Trophoblast cell (in vitro differentiated cells and primary cell): Measurements from ENCODE around the gene EPHA4.

ENCODE experiments used
- DNase-seq, 2 donors: peaks; one replicate each; pipeline ENCODE4 v3.0.0-alpha.2; 2016
- H2AFZ ChIP-seq: 2 replicates; pipeline ENCODE4 v1.6.1; 2013; ENCODE audit warnings: low read length, moderate library complexity, mild to moderate bottlenecking; ENCODE audit not compliant: insufficient read depth, poor library complexity
- H2AK5ac ChIP-seq: 2 replicates; pipeline ENCODE4 v1.6.1; 2013; ENCODE audit warnings: mild to moderate bottlenecking, low read length
- H2BK120ac ChIP-seq: 2 replicates; pipeline ENCODE4 v1.6.1; 2013; ENCODE audit warnings: low read length, mild to moderate bottlenecking, moderate library complexity; ENCODE audit not compliant: insufficient read depth, poor library complexity
- H2BK12ac ChIP-seq: 2 replicates; pipeline ENCODE4 v1.6.1; 2013; ENCODE audit warnings: mild to moderate bottlenecking, low read length, moderate library complexity
- H2BK5ac ChIP-seq: 2 replicates; pipeline ENCODE4 v1.6.1; 2013; ENCODE audit warnings: low read length, low read depth, moderate library complexity, mild to moderate bottlenecking; ENCODE audit not compliant: poor library complexity
- H3K14ac ChIP-seq: 2 replicates; pipeline ENCODE4 v1.6.1; 2013; ENCODE audit warnings: mild to moderate bottlenecking, low read length
- H3K18ac ChIP-seq: 2 replicates; pipeline ENCODE4 v1.6.1; 2013; ENCODE audit warnings: mild to moderate bottlenecking, low read length
- H3K23ac ChIP-seq: 2 replicates; pipeline ENCODE4 v1.6.1; 2013; ENCODE audit warnings: low read length
- H3K27ac ChIP-seq: 2 replicates; pipeline ENCODE4 v1.5.1; 2013; ENCODE audit warnings: low read depth, mild to moderate bottlenecking, inconsistent platforms, low read length, moderate library complexity
- H3K27me3 ChIP-seq: 2 replicates; pipeline ENCODE4 v1.6.1; 2013; ENCODE audit warnings: inconsistent platforms, mild to moderate bottlenecking, low read length, moderate library complexity; ENCODE audit not compliant: insufficient read depth
- H3K36me3 ChIP-seq, 2 experiments: 1 replicate in 1 of 2; 2 replicates in 1 of 2; pipeline ENCODE4 v1.6.1; 2013; ENCODE audit warnings: low read length in 2 of 2, mild to moderate bottlenecking in 2 of 2, moderate library complexity in 1 of 2; ENCODE audit not compliant: insufficient read depth in 2 of 2, control insufficient read depth in 1 of 2
- H3K4ac ChIP-seq: 2 replicates; pipeline ENCODE4 v1.6.1; 2013; ENCODE audit warnings: low read depth, mild to moderate bottlenecking, low read length, moderate library complexity
- H3K4me1 ChIP-seq, 2 experiments: 1 replicate in 1 of 2; 2 replicates in 1 of 2; pipeline ENCODE4 v1.6.1; 2013; ENCODE audit warnings: low read length in 2 of 2, mild to moderate bottlenecking in 2 of 2, moderate library complexity in 1 of 2; ENCODE audit not compliant: insufficient read depth in 2 of 2, control insufficient read depth in 1 of 2
- H3K4me2 ChIP-seq: 2 replicates; pipeline ENCODE4 v1.6.1; 2013; ENCODE audit warnings: inconsistent platforms, mild to moderate bottlenecking, low read length, moderate library complexity
- H3K4me3 ChIP-seq: 2 replicates; pipeline ENCODE4 v1.5.1; 2013; ENCODE audit warnings: mild to moderate bottlenecking, low read depth, low read length, inconsistent platforms
- H3K79me1 ChIP-seq: one replicate; pipeline ENCODE4 v1.6.1; 2013; ENCODE audit warnings: low read length
- H3K79me2 ChIP-seq: 2 replicates; pipeline ENCODE4 v1.6.1; 2013; ENCODE audit warnings: low read length, mild to moderate bottlenecking; ENCODE audit not compliant: control insufficient read depth, insufficient read depth, poor library complexity
- H3K9ac ChIP-seq: 2 replicates; pipeline ENCODE4 v1.6.1; 2013; ENCODE audit warnings: mild to moderate bottlenecking, low read length
- H3K9me3 ChIP-seq: 2 replicates; pipeline ENCODE4 v1.6.1; 2013; ENCODE audit warnings: low read depth, mild to moderate bottlenecking, control low read depth, inconsistent platforms, low read length; ENCODE audit not compliant: insufficient read depth
- H4K12ac ChIP-seq: 2 replicates; pipeline ENCODE4 v1.6.1; 2013; ENCODE audit warnings: low read depth, mild to moderate bottlenecking, low read length, moderate library complexity
- H4K8ac ChIP-seq: 2 replicates; pipeline ENCODE4 v1.6.1; 2013; ENCODE audit warnings: low read depth, mild to moderate bottlenecking, low read length, moderate library complexity
- H4K91ac ChIP-seq: one replicate; pipeline ENCODE4 v1.6.1; 2013; ENCODE audit warnings: low read depth, mild to moderate bottlenecking, low read length, moderate library complexity
- WGBS: extraction: QIAGEN DNeasy Blood & Tissue Kit; methylation state at CpG from one replicate; pipeline ENCODE4 v1.1.7; 2013; ENCODE audit warnings: missing lambda C conversion rate; ENCODE audit not compliant: insufficient read length, insufficient coverage; ENCODE audit errors: extremely low coverage; 5-methylcytosine and 5-hydroxymethylcytosine counted together

The EPHA4 gene

DNA sequence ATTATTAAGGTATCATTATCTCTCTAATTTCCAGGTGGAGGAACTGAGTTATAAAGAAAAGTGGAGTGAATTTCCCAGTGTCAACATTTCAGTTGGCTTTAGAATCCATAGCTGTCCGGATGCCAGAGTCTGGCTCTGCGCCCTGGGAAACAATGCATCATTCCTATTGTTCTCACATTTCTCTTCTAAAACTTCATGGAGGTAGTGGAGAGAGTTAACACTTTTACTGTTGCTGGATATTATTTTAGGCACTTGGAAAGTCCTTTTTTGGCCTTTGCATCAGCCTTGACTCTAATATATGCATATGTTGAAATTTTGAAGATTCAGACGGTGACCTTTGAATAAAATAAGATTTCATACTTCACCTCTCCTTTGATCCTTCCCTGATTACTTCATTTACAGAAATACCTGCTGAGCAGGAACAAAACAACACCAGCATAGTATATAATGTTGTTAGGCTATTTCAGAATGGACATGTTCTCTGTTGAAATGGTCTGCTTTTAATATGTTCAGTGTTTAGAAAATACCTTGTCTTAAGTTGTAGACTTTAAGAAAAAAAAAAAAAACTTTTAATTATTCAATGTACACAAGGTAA, 148.8 kb downstream of the EPHA4 start:
- Histone ChIP-seq H2BK5ac (no peak overlapping the region), H4K8ac (no peak overlapping the region), H3K27me3 (no peaks in the 10 kb centered on the region), H3K4me2 (no peak overlapping the region), H3K23ac (no peak overlapping the region), H2AFZ (no peak overlapping the region), H3K9me3 (no peaks in the 10 kb centered on the region), H2AK5ac (no peak overlapping the region), H3K14ac (no peak overlapping the region), H4K12ac (no peak overlapping the region), H3K4me3 (no peak overlapping the region), H3K36me3 (peaks cover 2 to 11% of the 10 kb centered on the region in 2 experiments), H2BK120ac (no peak overlapping the region), H3K4me1 (no peaks in the 10 kb centered on the region), H3K79me2 (no peaks in the 10 kb centered on the region), H4K91ac (no peak overlapping the region), H3K18ac (no peak overlapping the region), H2BK12ac (no peak overlapping the region), H3K27ac (no peak overlapping the region), H3K9ac (no peak overlapping the region), H3K79me1 (no peaks in the 10 kb centered on the region), H3K4ac (no peak overlapping the region)
- no CpG with 5 or more reads among the region's 3 CpGs for WGBS
- DNase-seq: no peak

DNA sequence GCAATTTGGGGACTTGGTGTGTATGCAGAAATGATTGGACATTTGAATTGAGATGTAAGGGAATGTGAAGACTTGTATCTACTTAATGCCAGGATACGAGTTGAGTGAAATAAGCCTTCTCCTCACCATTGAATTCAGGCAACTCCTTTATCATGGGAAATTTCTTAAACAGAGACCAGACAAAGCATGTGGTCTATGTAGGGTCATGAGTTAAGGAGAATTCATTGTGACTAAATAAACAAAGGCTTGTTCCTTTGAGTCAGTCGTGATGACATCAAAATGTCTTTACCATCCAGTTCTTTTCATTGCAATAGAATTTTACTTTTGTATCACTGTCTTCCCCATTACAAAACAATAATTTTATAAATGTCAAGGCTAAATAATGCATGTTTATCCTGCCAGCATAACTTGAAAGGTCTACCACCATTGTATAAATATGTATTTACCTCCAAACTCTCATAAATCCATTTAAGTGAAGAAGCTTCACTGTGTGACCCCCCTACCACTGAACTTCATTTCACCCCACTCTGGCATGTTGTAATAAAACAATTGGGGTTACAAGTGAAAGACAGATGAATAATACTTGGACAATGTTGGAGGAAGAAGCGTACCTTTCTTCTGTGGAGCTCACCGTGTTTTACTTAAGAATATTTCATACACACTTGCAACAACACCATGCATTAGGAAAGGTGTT, 149.4 kb downstream of the EPHA4 start:
- Histone ChIP-seq H4K8ac (no peak overlapping the region), H2BK12ac (no peak overlapping the region), H4K91ac (no peak overlapping the region), H3K4me2 (no peak overlapping the region), H2BK5ac (no peak overlapping the region), H4K12ac (no peak overlapping the region), H3K79me2 (no peaks in the 10 kb centered on the region), H3K9ac (no peak overlapping the region), H3K4ac (no peak overlapping the region), H3K36me3 (peaks cover 2 to 11% of the 10 kb centered on the region in 2 experiments), H3K9me3 (no peaks in the 10 kb centered on the region), H2AK5ac (no peak overlapping the region), H3K79me1 (no peaks in the 10 kb centered on the region), H3K4me3 (no peak overlapping the region), H3K18ac (no peak overlapping the region), H3K14ac (no peak overlapping the region), H2BK120ac (no peak overlapping the region), H3K27me3 (no peaks in the 10 kb centered on the region), H2AFZ (no peak overlapping the region), H3K23ac (no peak overlapping the region), H3K27ac (no peak overlapping the region), H3K4me1 (no peaks in the 10 kb centered on the region)
- no peak for DNase-seq
- no CpG with 5 or more reads among the region's 4 CpGs for WGBS

DNA sequence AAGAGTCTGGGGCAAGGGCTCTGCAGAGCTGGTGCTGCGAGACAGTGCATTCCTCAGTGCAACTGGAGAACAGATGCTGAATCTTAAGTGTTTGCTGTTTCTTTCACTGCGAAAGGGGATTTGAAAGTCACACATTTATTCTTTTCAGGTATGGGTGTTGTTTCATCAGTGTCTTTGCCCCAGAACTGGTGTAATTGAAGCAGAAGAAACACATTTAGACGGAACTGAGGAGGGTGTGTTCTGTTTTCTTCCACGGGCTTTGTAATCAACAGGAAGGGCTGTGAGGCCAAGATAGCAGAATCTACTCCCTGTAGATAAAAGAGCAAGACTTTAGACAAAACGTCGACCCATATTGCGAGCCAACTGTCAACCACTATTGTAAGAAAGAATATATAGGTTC, 151.9 kb downstream of the EPHA4 start:
- Histone ChIP-seq H2AK5ac (no peak overlapping the region), H2BK120ac (no peak overlapping the region), H4K91ac (no peak overlapping the region), H3K18ac (no peak overlapping the region), H2BK5ac (no peak overlapping the region), H3K79me1 (no peaks in the 10 kb centered on the region), H4K12ac (no peak overlapping the region), H3K9me3 (no peaks in the 10 kb centered on the region), H4K8ac (no peak overlapping the region), H3K27me3 (no peaks in the 10 kb centered on the region), H3K4me1 (no peaks in the 10 kb centered on the region), H3K4me2 (no peak overlapping the region), H3K9ac (no peak overlapping the region), H2BK12ac (no peak overlapping the region), H3K36me3 (peaks cover 0 to 6% of the 10 kb centered on the region in 2 experiments), H3K4ac (no peak overlapping the region), H3K79me2 (no peaks in the 10 kb centered on the region), H3K4me3 (no peak overlapping the region), H2AFZ (no peak overlapping the region), H3K27ac (no peak overlapping the region), H3K23ac (no peak overlapping the region), H3K14ac (no peak overlapping the region)
- no CpG with 5 or more reads among the region's 7 CpGs for WGBS
- no peak for DNase-seq

DNA sequence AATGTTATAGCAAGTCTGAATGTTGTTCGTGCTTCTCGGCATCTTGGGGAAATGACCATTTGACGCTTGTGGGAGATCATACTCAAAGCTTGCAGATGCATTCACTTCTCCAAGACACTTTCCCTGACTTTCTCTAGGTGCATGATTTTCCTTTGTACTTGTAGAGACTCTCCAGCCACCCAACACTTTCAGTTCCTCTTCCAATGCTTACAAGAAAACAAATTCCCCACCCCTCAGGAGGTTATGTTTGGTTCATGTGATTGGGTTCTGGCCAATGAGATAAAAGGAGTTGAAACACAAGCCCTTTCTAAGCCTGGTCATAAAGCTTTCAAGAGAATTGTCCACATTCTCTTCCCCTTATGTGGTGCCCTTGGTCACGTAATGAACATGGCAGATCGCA, 156.3 kb downstream of the EPHA4 start:
- Histone ChIP-seq H3K27me3 (no peaks in the 10 kb centered on the region), H3K4me1 (no peaks in the 10 kb centered on the region), H4K8ac (no peak overlapping the region), H3K36me3 (peaks cover 0 to 2% of the 10 kb centered on the region in 2 experiments), H3K79me1 (no peaks in the 10 kb centered on the region), H3K4me3 (no peak overlapping the region), H3K27ac (no peak overlapping the region), H3K23ac (no peak overlapping the region), H2AFZ (no peak overlapping the region), H3K79me2 (no peaks in the 10 kb centered on the region), H4K12ac (no peak overlapping the region), H3K4ac (no peak overlapping the region), H4K91ac (no peak overlapping the region), H3K14ac (no peak overlapping the region), H3K18ac (no peak overlapping the region), H2BK120ac (no peak overlapping the region), H2BK12ac (no peak overlapping the region), H2BK5ac (no peak overlapping the region), H3K4me2 (no peak overlapping the region), H3K9me3 (no peaks in the 10 kb centered on the region), H3K9ac (no peak overlapping the region), H2AK5ac (no peak overlapping the region)
- no CpG with 5 or more reads among the region's 5 CpGs for WGBS
- DNase-seq: no peak
